ENCODE results near the gene COL9A3. TPM values are rescaled to one million over a fixed set of nuclear protein-coding genes. Genes with fewer than 3 reads are reported as not detected.
A peak's percentile ranks its signal among the peaks of the same experiment; 100 is the strongest.

COL9A3 gene
- total and polyA plus RNA-seq, 12 donors, result 0.45 to 15.2 (median 2.3) TPM

- no peaks in the 10 kb centered on the region for H3K36me3 ChIP-seq
- no peaks in the 10 kb centered on the region for H3K9me3 ChIP-seq
- ATAC-seq, result no peak
- WGBS, 2 donors, result 91 to 94% methylated on average over 22 of the region's 22 CpGs
- DNase-seq, result no peak
- H3K4me3 ChIP-seq, result no peak overlapping the region
- H3K4me1 ChIP-seq, result peaks cover 0 to 9% (median 0%) of the 10 kb centered on the region in 9 donors
- H3K27ac ChIP-seq, result no peak overlapping the region
- no peak for TF ChIP-seq CTCF (IDR thresholded peaks at IDR 0.05)
- intact Hi-C loops (cut with DNase I), result no loop called here
- no peaks in the 10 kb centered on the region for H3K27me3 ChIP-seq
These were observed 14.0 kb downstream of the COL9A3 start for GRCh38 chr20:62830821-62831220.

GRCh38 chr20:62831361-62831788, 14.5 kb downstream of the COL9A3 start:
- peaks cover 0 to 5% (median 0%) of the 10 kb centered on the region in 7 donors for H3K27me3 ChIP-seq
- H3K4me3 ChIP-seq, result no peak overlapping the region
- peaks cover 0 to 9% (median 0%) of the 10 kb centered on the region in 9 donors for H3K4me1 ChIP-seq
- H3K36me3 ChIP-seq, result no peaks in the 10 kb centered on the region
- TF ChIP-seq CTCF (IDR thresholded peaks at IDR 0.05), result no peak
- ATAC-seq (no peak), DNase-seq (peak in 1 of 2 donors; percentile 10)
- no peak overlapping the region for H3K27ac ChIP-seq
- intact Hi-C loops (cut with DNase I), result no loop called here
- 91 to 92% methylated on average over 10 of the region's 10 CpGs for WGBS, 2 donors
- H3K9me3 ChIP-seq, result no peaks in the 10 kb centered on the region

DNA sequence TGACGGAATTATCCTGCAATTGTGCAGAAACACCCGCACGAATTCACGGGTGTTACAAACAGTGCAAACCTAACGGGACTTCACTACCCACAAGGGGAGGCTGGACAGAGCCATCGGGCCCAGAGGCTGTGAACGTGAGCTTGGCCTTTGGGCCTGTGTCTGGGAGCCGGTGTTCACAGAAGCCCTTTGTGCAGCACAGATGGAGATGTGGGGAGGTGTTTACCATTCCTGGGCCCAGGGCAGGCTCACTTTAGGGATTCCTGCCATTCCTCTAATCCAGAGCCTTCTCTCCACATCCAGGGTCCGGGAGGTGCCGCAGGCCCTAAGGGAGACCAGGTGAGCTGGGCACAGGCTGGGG, 15.0 kb downstream of the COL9A3 start:
- Histone ChIP-seq H3K36me3 (no peaks in the 10 kb centered on the region), H3K4me3 (no peak overlapping the region)

GRCh38 chr20:62832212-62832922, 15.5 kb downstream of the COL9A3 start:
- 65 to 69% methylated on average over 21 to 22 of the region's 22 CpGs for WGBS, 2 donors
- Histone ChIP-seq H3K36me3 (no peaks in the 10 kb centered on the region), H3K4me3 (peak overlapping the region in 1 of 10 donors; percentile 24), H3K9me3 (no peaks in the 10 kb centered on the region), H3K27ac (no peak overlapping the region), H3K4me1 (peaks cover 0 to 9% (median 0%) of the 10 kb centered on the region in 9 donors), H3K27me3 (peaks cover 0 to 5% (median 0%) of the 10 kb centered on the region in 7 donors)
- intact Hi-C loops (cut with DNase I), result no loop called here
- ATAC-seq (peak in 1 of 8 donors; percentile 27), DNase-seq (peak in 1 of 2 donors; percentile 31)
- TF ChIP-seq CTCF (IDR thresholded peaks at IDR 0.05), result no peak

More for the DNA sequence above, 15.0 kb downstream of the COL9A3 start:
- DNase-seq (no peak), ATAC-seq (no peak)
- intact Hi-C loops (cut with DNase I), result no loop called here
- Histone ChIP-seq H3K9me3 (no peaks in the 10 kb centered on the region), H3K27me3 (peaks cover 0 to 5% (median 0%) of the 10 kb centered on the region in 7 donors), H3K4me1 (peaks cover 0 to 9% (median 0%) of the 10 kb centered on the region in 9 donors), H3K27ac (no peak overlapping the region)
- 88 to 94% methylated on average over 10 of the region's 10 CpGs for WGBS, 2 donors
- no peak for TF ChIP-seq CTCF (IDR thresholded peaks at IDR 0.05)

All from heart right ventricle (tissue), 16 donors.